HCT116 (cell line): ENCODE results near the gene CHCHD4. TPM values are rescaled to one million over a fixed set of nuclear protein-coding genes. Genes with fewer than 3 reads are reported as not detected.

Experiments
- ATAC-seq: fragments of 200-7000 bp; cut with Tn5 transposase; 2 replicates; pipeline ENCODE4 v1.9.1; 2020; ENCODE audit warnings: mild to moderate bottlenecking, moderate library complexity
- BruUV-seq: library from RNA; stranded (reverse); fragments of 400-500 nt; replicated peaks from 2 replicates; lab custom pipeline; 2021; lab: Mats Ljungman, UMichigan
- CTCF ChIA-PET: fragments of 300-600 bp; sonication (Branson Sonifier 250); formaldehyde crosslinking; loops from one replicate; lab custom pipeline; 2021; ENCODE audit warnings: antibody characterized with exemption; lab: Charles Lee
- POLR2A ChIA-PET: fragments of 300-600, 350-600 bp; sonication (Branson Sonifier 250); formaldehyde crosslinking; loops from one replicate; lab custom pipeline; 2021; ENCODE audit warnings: antibody characterized with exemption; lab: Charles Lee
- RAD21 ChIA-PET, 2 experiments: fragments of 300-600 bp; sonication (Branson Sonifier 250); formaldehyde crosslinking; loops; one replicate each; lab custom pipeline; 2023; ENCODE audit warnings: low total read pairs in 2 of 2; ENCODE audit not compliant: uncharacterized antibody in 2 of 2, unreplicated experiment in 2 of 2, low non-redundant PET in 1 of 2; lab: Charles Lee
- DNase-seq: peaks from one replicate; pipeline ENCODE4 v3.0.0-alpha.2; 2010; ENCODE audit warnings: low read depth, low spot score
- H2AFZ ChIP-seq: fragments of 200-600 bp; shearing (Covaris generic), sonication (generic); 2 replicates; pipeline ENCODE4 v1.6.1; 2017; ENCODE audit warnings: low read depth, mixed run types, mixed read lengths, antibody characterized with exemption, low read length; ENCODE audit not compliant: poor library complexity, severe bottlenecking
- H3K27ac ChIP-seq: 2 replicates; pipeline ENCODE4 v1.5.1; 2012; ENCODE audit warnings: low read depth, low read length
- H3K27me3 ChIP-seq: fragments of 200-600 bp; sonication (generic); 2 replicates; pipeline ENCODE4 v1.6.1; 2016; ENCODE audit warnings: mixed run types, low read length, mixed read lengths; ENCODE audit not compliant: insufficient read depth
- H3K36me3 ChIP-seq, 2 experiments: fragments of 200-500 bp in 1 of 2; fragments of 200-600 bp in 1 of 2; sonication (Bioruptor generic) in 1 of 2; sonication (generic) in 1 of 2; 2 replicates each; pipeline versions ENCODE4 v1.5.1 to v1.6.1; 2014 to 2016; ENCODE audit warnings: low read length in 2 of 2, inconsistent platforms in 1 of 2, mixed read lengths in 1 of 2, mixed run types in 1 of 2; ENCODE audit not compliant: insufficient read depth in 2 of 2, control insufficient read depth in 1 of 2
- H3K4me1 ChIP-seq, 2 experiments: fragments of 200-600 bp in 1 of 2; sonication (generic) in 1 of 2; 2 replicates each; pipeline versions ENCODE4 v1.5.1 to v1.6.1; 2012 to 2017; ENCODE audit warnings: low read length in 2 of 2, inconsistent platforms in 1 of 2, mild to moderate bottlenecking in 1 of 2, mixed read lengths in 1 of 2, mixed run types in 1 of 2, moderate library complexity in 1 of 2; ENCODE audit not compliant: insufficient read depth in 2 of 2, control insufficient read depth in 1 of 2
- H3K4me2 ChIP-seq: fragments of 200-600 bp; sonication (generic); 2 replicates; pipeline ENCODE4 v1.6.1; 2017; ENCODE audit warnings: mixed run types, low read length, mixed read lengths
- H3K4me3 ChIP-seq, 2 experiments: fragments of 200-600 bp in 1 of 2; sonication (generic) in 1 of 2; replicated peaks in 1 of 2; 2 replicates each; pipeline ENCODE4 v1.5.1; 2011 to 2016; ENCODE audit warnings: low read length in 2 of 2, control low read depth in 1 of 2, low read depth in 1 of 2, mild to moderate bottlenecking in 1 of 2, mixed read lengths in 1 of 2, mixed run types in 1 of 2
- H3K79me2 ChIP-seq: fragments of 200-600 bp; sonication (generic); 2 replicates; pipeline ENCODE4 v1.6.1; 2017; ENCODE audit warnings: mild to moderate bottlenecking, mixed run types, low read length, moderate library complexity, mixed read lengths; ENCODE audit not compliant: insufficient read depth
- H3K9ac ChIP-seq: fragments of 200-600 bp; sonication (generic); 2 replicates; pipeline ENCODE4 v1.6.1; 2016; ENCODE audit warnings: low read length, mixed read lengths
- H3K9me2 ChIP-seq: fragments of 200-600 bp; sonication (generic), shearing (Covaris generic); 2 replicates; pipeline ENCODE4 v1.6.1; 2017; ENCODE audit warnings: mixed run types, mild to moderate bottlenecking, moderate library complexity; ENCODE audit not compliant: insufficient read depth
- H3K9me3 ChIP-seq, 2 experiments: fragments of 200-500 bp in 1 of 2; fragments of 200-600 bp in 1 of 2; sonication (Bioruptor generic) in 1 of 2; sonication (generic) in 1 of 2; 2 replicates each; pipeline ENCODE4 v1.6.1; 2014 to 2017; ENCODE audit warnings: low read length in 2 of 2, mixed read lengths in 2 of 2, inconsistent platforms in 1 of 2, low read depth in 1 of 2, mild to moderate bottlenecking in 1 of 2, mixed run types in 1 of 2, moderate library complexity in 1 of 2; ENCODE audit not compliant: control insufficient read depth in 1 of 2, insufficient read depth in 1 of 2
- H4K20me1 ChIP-seq: fragments of 200-600 bp; sonication (generic), shearing (Covaris generic); 2 replicates; pipeline ENCODE4 v1.6.1; 2017; ENCODE audit warnings: mixed run types, mild to moderate bottlenecking, moderate library complexity; ENCODE audit not compliant: insufficient read depth
- CBX3 ChIP-seq: IDR thresholded peaks from 2 replicates; pipeline ENCODE4 v1.6.1; 2012; ENCODE audit warnings: low read depth
- CEBPB ChIP-seq: IDR thresholded peaks from 2 replicates; pipeline ENCODE4 v1.6.1; 2012; ENCODE audit warnings: low read depth
- ELF1 ChIP-seq: IDR thresholded peaks from 2 replicates; pipeline ENCODE4 v1.6.1; 2012; ENCODE audit warnings: low read depth, borderline replicate concordance
- EZH2phosphoT487 ChIP-seq: fragments of 200-600 bp; IDR thresholded peaks from 2 replicates; pipeline ENCODE4 v1.6.1; 2018; ENCODE audit warnings: antibody characterized with exemption, borderline replicate concordance
- FOSL1 ChIP-seq: IDR thresholded peaks from 2 replicates; pipeline ENCODE4 v1.6.1; 2012; ENCODE audit warnings: low read depth
- JUND ChIP-seq: IDR thresholded peaks from 2 replicates; pipeline ENCODE4 v1.6.1; 2012
- MAX ChIP-seq: IDR thresholded peaks from 2 replicates; pipeline ENCODE4 v1.6.1; 2012
- POLR2AphosphoS5 ChIP-seq: IDR thresholded peaks from 2 replicates; pipeline ENCODE4 v1.6.1; 2011; ENCODE audit warnings: mild to moderate bottlenecking, low read depth, low read length, moderate library complexity
- RAD21 ChIP-seq: IDR thresholded peaks from 2 replicates; pipeline ENCODE4 v1.6.1; 2012; ENCODE audit warnings: low read depth, mild to moderate bottlenecking
- REST ChIP-seq: IDR thresholded peaks from 2 replicates; pipeline ENCODE4 v1.6.1; 2012; ENCODE audit warnings: low read depth
- SIN3A ChIP-seq: IDR thresholded peaks from 2 replicates; pipeline ENCODE4 v1.6.1; 2012; ENCODE audit warnings: low read depth
- SP1 ChIP-seq: IDR thresholded peaks from 2 replicates; pipeline ENCODE4 v1.6.1; 2012; ENCODE audit warnings: low read depth
- SRF ChIP-seq: IDR thresholded peaks from 2 replicates; pipeline ENCODE4 v1.6.1; 2012; ENCODE audit warnings: low read depth
- TCF7L2 ChIP-seq: IDR thresholded peaks from 2 replicates; pipeline ENCODE4 v1.7.0; 2011; ENCODE audit warnings: borderline replicate concordance, inconsistent platforms; ENCODE audit not compliant: insufficient read depth, insufficient read length; ENCODE audit errors: extremely low read depth
- ZFX ChIP-seq: fragments of 450-650 bp; IDR thresholded peaks from 2 replicates; pipeline ENCODE4 v1.6.1; 2017
- intact Hi-C: fragments of 100-400 bp; cut with micrococcal nuclease; formaldehyde crosslinking; loops from 2 replicates; pipeline ENCODE4 v1.10.0; 2022
- total RNA-seq: library from RNA; stranded (reverse); gene quantifications from one replicate; pipeline ENCODE4 v1.2.1, GENCODE V29; 2021; ENCODE audit not compliant: unreplicated experiment

CHCHD4 gene
- total RNA-seq, 1 experiment from 2014 or later, result 24.6 TPM

DNA sequence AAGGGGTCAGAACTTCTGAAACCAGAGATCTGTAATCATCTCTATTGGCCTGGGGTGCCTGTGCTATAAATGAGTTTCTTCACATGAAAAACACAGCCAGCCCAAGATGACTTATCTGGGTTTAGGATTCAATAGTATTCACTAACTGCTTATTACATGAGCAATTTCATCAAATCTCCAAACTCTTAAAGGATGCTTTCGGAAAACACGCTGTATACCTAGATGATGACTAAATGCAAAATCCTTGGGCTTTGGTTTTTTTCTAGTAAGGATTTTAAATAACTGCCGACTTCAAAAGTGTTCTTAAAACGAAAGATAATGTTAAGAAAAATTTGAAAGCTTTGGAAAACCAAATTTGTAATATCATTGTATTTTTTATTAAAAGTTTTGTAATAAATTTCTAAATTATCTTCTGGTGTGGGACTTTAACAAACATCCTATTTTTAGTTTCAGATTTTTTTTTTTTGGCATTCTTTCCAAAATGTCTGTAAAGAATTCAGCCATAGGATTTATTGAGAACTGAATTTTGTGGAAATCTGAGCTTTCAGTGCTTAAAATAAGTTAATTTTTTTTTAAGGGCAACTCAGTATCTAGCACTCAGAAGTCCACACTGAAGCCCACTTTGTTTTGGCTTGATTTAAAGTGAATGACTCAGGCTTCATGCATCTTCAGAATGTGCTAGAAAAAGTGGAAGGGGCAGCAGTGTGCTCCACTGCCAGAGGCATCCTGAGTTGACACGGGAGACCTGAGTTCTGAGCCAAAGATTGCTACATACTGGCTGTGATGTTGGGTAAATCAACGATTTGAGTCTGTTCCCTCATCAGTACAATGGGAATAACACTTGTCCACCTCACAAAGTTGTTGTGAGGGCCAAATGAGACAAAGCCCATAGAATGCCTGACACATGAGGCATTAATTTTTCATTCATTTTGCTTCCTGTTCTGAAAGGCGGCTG is 18.9 kb upstream of the CHCHD4 start:
- TF ChIP-seq SIN3A (no peak), SP1 (no peak), RAD21 (no peak), ELF1 (no peak), TCF7L2 (no peak), MAX (0 out of 2 replicates have a peak, but pooled peaks have one; percentile 16), CBX3 (no peak), CEBPB (0 out of 2 replicates have a peak, but pooled peaks have one; percentile 28), JUND (peak; percentile 32; the same call in 1 of the 2 replicates), EZH2phosphoT487 (no peak), ZFX (no peak), REST (no peak), POLR2AphosphoS5 (no peak), FOSL1 (0 out of 2 replicates have a peak, but pooled peaks have one; percentile 17), SRF (no peak)
- no peaks in the 10 kb centered on the region for H3K9me3 ChIP-seq
- H3K27me3 ChIP-seq, result no peaks in the 10 kb centered on the region
- peaks cover 6% of the 10 kb centered on the region; the same call in 1 of the 2 replicates for H4K20me1 ChIP-seq
- H3K4me2 ChIP-seq, result peak overlapping the region; percentile 55
- no peaks in the 10 kb centered on the region for H3K9me2 ChIP-seq
- H3K4me3 ChIP-seq, result 0 out of 4 replicates have a peak overlapping the region, but pooled peaks of 1 of the 2 experiments have one; percentile 7
- DNase-seq (no peak), ATAC-seq (peak; percentile 24)
- intact Hi-C loops, result no loop called here
- no peak overlapping the region for H2AFZ ChIP-seq
- BruUV-seq, result no TSS peak
- H3K9ac ChIP-seq, result peak overlapping the region; percentile 52
- ChIA-PET RAD21 (no interaction called here), CTCF (interaction anchor here (0.8 kb wide), 1 partner anchor 247 kb away, joined by 4 read pairs; no protein-coding TSS in a partner anchor), POLR2A (interaction anchor here (1.3 to 1.8 kb wide), 2 partner anchors 18 to 35 kb away, joined by 5 to 8 read pairs; partner anchors contain the start of genes CHCHD4, LSM3, TMEM43 and XPC)
- no peaks in the 10 kb centered on the region for H3K79me2 ChIP-seq
- H3K27ac ChIP-seq, result peak overlapping the region; percentile 39
- peaks cover 0 to 4% of the 10 kb centered on the region in 2 experiments; a peak in 1 of 4 replicates for H3K36me3 ChIP-seq
- H3K4me1 ChIP-seq, result peaks cover 25 to 30% of the 10 kb centered on the region in 2 experiments
